GM12873 (cell line): Measurements from ENCODE around the gene ZNF777.

Source experiments
- TF ChIP-seq, protein P1 (sequence below): IDR thresholded peaks from 2 replicates; pipeline ENCODE4 v1.5.1; 2012; ENCODE audit warnings: low read depth, mild to moderate bottlenecking, moderate library complexity, low read length, control low read depth; ENCODE audit not compliant: insufficient read depth; ENCODE audit errors: missing control alignments

The ZNF777 gene

DNA sequence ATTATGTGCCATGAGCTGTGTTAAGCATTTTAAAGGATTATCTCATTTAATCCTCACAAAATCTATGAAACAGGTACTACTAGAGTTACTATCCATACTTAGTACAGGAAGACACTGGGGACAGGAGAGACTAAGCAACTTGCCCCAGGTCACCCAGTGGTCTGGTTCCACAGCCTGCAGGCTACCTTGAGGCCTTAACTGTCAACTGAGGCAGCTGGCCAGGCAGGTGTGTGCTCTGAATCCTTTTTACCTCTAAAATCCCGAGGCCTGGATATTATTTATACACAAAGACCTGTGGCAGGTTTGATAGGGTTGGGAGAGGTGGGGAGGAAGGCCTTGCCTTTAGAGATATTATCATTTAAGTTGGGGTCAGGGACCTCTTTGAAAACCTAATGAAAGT is 3.1 kb downstream of the ZNF777 start:
- TF ChIP-seq, protein P1, sequence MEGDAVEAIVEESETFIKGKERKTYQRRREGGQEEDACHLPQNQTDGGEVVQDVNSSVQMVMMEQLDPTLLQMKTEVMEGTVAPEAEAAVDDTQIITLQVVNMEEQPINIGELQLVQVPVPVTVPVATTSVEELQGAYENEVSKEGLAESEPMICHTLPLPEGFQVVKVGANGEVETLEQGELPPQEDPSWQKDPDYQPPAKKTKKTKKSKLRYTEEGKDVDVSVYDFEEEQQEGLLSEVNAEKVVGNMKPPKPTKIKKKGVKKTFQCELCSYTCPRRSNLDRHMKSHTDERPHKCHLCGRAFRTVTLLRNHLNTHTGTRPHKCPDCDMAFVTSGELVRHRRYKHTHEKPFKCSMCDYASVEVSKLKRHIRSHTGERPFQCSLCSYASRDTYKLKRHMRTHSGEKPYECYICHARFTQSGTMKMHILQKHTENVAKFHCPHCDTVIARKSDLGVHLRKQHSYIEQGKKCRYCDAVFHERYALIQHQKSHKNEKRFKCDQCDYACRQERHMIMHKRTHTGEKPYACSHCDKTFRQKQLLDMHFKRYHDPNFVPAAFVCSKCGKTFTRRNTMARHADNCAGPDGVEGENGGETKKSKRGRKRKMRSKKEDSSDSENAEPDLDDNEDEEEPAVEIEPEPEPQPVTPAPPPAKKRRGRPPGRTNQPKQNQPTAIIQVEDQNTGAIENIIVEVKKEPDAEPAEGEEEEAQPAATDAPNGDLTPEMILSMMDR: no peak

DNA sequence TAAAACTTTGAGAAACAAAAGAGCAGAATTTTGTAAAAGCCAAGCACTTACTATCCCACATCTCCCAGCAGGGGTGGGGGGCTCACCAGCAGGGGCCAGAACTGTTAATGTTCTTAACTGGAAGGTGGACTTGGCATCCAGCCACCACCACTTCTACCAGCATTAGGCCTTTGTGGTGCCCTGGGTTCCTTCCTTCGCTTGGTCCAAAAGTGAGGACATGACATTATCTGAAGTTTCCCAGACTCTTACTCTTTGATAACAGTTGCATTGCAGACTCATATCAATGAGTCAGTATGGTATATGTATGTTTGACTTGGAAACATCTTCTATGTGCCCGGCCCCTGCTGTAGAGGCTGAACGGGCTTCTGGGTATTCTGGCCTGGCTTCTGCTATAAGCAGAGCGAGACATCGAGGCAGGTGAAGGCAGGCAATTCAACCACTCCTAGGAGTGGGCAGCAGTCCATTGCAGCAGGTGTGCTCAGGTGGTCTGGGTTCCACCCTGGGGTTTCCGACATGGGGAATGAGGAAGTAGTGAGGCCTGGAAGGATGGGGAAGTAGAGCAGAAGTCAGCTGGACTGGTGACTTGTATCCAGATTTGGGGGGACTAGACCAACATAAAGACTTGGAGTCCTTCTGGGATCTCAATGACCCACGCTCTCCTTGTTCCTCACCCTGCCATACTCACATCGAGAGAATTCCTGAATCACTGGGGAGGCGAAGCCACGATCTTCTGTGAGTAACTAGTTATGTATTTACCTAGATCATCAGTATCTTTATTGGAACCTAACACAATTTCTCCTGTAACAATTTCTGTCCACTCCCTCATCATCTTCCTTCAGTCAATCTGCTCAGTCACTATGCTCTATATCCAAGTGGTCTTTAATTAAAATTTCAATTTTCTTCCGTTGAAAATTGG is 4.1 kb downstream of the ZNF777 start:
- TF ChIP-seq, protein P1: no peak

DNA sequence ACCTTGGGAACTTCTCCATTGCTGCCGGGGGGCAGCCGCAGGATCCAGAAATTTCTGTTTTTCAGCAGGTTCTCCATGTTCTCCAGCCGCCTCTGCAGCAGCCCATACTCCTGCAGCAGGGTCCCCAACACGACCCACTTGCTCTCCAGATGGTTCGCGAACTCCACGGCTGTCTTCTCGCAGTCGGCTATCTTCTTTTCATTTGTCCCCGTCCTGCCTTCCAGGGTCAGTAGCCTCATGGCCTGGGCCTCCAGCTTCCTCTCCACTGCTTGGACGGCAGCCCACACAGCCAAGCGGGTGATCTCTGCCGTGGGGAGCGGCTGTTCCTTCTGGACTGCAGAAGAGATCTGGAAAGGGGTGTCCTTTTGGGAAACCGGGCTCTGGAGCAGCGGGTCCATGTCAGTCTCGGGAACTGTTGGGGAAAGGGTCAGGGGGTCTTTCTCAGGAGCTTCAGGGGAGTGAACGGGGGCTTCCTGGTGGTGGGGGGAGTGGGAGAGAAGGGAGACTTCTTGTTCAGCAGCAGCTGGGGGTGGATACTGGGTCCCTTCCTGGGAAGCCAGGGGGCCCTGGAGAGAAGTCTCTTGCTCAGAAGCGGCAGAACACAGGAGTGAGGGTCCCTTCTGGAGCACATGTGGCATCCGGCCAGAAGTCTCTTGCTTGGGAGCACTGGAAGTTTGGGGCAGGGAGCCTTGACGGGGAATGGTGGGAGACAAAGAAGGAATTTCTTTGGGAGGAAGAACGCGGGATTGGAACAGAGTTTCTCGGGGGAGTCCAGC is 5.5 kb downstream of the ZNF777 start:
- TF ChIP-seq, protein P1: no peak

DNA sequence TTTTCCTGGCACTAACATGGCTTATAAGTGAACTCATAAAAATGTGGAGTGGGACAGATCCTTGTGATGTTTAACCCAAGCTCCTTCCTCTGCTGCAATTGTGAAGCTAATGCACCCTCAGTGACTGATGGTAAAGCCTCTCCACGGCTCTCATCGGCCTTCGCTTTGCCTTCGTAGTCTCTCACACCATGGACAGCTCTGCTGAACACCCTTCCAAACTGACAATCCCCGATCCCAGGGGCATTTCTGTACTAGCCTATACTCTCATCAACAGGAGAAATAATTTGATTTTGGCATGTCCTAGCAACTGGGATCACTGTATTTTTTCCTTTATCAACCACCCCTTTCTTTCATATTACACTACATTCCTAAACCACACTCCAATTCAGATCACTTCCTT is 6.1 kb downstream of the ZNF777 start:
- TF ChIP-seq, protein P1: no peak

DNA sequence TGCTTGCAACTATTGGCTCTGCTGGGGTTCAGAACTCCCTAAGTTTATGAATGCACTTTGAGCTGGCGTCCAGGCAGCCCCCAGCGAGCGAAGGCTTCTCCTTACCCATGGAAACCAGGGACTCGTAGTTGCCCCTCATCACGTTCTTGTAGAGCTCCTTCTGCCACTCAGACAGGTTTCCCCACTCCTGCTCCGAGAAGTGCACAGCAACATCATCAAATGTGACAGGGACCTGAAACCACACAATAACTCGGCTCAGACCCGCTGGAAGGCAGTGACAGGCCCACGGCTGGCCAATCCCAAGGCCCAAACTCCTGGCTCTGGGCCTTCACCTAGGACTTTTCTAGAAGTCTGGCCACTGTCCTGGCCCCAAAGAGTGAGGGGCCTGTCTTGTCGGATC is 6.9 kb downstream of the ZNF777 start:
- TF ChIP-seq, protein P1: no peak

DNA sequence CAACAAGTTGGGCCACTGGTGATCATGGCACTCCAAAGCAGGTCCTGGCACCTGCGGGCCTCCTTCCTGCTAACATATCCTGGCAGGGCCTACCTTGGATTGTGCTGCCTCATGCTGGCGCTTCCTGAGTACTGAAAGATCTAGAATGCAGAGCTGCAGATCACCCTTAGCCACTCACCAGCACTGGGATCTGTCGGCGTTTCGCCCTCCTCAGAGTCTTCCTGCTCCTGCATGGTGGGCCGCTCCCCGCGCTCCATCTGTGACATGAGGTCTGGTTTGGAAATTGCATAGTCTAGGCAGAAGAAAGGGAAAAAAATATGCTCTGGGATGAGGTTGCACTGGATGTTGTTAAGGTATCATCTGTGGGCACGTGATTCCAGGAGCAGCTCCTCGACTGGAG is 10.0 kb downstream of the ZNF777 start:
- TF ChIP-seq, protein P1: no peak

DNA sequence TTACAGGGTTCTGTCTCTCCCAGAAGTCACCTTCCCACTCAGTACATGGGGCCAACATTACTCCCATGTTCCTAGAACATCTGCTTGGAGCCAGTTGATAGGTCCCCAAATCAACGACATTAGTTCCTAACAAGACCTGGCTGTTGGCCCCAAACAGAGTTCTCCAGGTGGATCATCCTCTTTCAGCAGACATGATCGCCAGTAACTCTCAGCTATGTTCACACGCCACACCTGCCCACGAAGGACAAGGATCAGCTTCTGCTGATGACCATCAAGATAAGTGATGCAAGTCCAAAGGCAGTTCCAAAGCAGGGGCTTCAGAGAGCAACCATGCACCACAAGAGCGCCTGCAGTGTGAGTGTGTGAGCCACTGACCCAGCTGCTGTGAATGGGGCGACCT is 11.0 kb downstream of the ZNF777 start:
- TF ChIP-seq, protein P1: no peak
